ENCODE measurements around the gene RPGRIP1L.

Gene RPGRIP1L

DNA sequence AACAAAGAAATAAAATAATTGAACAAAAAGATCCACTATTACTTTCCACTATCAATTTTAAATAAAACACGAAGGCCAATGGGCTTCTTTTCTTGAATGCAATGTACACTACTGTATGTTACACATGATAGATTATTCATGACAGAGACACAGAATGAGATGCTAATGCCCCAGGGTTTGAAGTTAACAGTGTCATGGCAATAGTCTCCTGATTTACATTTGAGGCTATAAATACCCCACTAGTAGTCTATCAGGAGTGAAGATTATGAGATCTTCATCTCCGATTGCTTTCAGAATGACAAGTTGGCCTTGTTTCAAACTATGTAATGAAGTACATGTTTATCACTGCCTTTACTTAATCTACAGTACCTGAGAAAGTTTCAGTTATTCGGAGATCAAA is 84.4 kb downstream of the RPGRIP1L start:
- DNase-seq (ENCODE audit: low read depth): no peak

GRCh38 chr16:53614346-53614745 is 89.3 kb downstream of the RPGRIP1L start:
- DNase-seq (ENCODE audit: low read depth): no peak
- H3K4me3 ChIP-seq (ENCODE audit: low read depth, low read length): no peak overlapping the region

More for the DNA sequence above, 84.4 kb downstream of the RPGRIP1L start:
- H3K4me3 ChIP-seq (ENCODE audit: low read depth, low read length): no peak overlapping the region

GRCh38 chr16:53612003-53612402 is 91.7 kb downstream of the RPGRIP1L start:
- no peak overlapping the region for H3K4me3 ChIP-seq (ENCODE audit: low read depth, low read length)
- no peak for DNase-seq (ENCODE audit: low read depth)

- no peak for DNase-seq (ENCODE audit: low read depth)
- no peak overlapping the region for H3K4me3 ChIP-seq (ENCODE audit: low read depth, low read length)
Observed at GRCh38 chr16:53611179-53611696, 92.4 kb downstream of the RPGRIP1L start.

- DNase-seq (ENCODE audit: low read depth): no peak
- H3K4me3 ChIP-seq (ENCODE audit: low read depth, low read length): no peak overlapping the region
Observed at GRCh38 chr16:53609536-53609935, 94.1 kb downstream of the RPGRIP1L start.

DNA sequence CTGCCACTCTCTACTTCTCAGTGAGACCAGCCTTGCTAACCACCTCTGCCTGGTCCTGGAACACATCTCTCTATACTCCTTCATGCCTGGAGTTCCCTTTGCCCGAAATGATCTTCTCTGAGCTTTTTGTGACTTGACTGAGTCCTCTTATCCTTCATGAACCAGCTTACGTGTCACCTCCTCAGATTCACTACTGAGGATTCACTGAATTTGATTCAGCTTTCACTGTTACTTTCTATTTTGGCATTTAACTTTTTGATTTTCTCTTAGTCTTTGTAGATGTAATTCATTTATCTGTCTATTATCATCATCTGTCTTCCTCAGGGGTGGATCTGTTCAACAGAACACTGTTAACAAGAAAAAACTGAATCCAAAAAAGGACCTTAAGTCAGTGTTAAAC is 95.6 kb downstream of the RPGRIP1L start:
- H3K4me3 ChIP-seq (ENCODE audit: low read depth, low read length): no peak overlapping the region
- DNase-seq (ENCODE audit: low read depth): no peak

- DNase-seq (ENCODE audit: low read depth): no peak
- no peak overlapping the region for H3K4me3 ChIP-seq (ENCODE audit: low read depth, low read length)
Observed at GRCh38 chr16:53605831-53606400, 97.7 kb downstream of the RPGRIP1L start.

DNA sequence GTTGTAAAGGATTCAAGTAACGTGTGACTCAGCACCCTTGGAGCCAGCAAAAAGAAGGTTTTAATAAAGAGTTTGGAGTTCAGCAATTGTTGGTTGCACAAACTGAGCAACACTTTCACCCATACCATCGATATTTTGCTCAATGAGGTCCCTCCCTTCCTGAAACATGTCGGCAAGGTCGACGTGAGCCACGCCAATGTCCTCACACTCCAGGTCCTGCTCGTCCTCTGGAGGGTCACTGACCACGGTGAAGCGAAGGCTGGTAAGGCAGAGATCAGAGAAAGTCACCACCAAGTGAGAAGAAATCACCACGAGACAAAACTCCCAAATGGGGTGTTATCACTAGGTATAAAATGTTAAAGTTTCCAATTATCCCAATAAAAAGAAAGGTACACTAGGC is 98.3 kb downstream of the RPGRIP1L start:
- no peak for DNase-seq (ENCODE audit: low read depth)
- no peak overlapping the region for H3K4me3 ChIP-seq (ENCODE audit: low read depth, low read length)

GRCh38 chr16:53601961-53602360 is 101.7 kb downstream of the RPGRIP1L start:
- no peak for DNase-seq (ENCODE audit: low read depth)
- H3K4me3 ChIP-seq (ENCODE audit: low read depth, low read length): no peak overlapping the region

- DNase-seq (ENCODE audit: low read depth): no peak
- H3K4me3 ChIP-seq (ENCODE audit: low read depth, low read length): no peak overlapping the region
Observed at GRCh38 chr16:53600616-53601015, 103.0 kb downstream of the RPGRIP1L start.

- no peak overlapping the region for H3K4me3 ChIP-seq (ENCODE audit: low read depth, low read length)
- no peak for DNase-seq (ENCODE audit: low read depth)
Observed at GRCh38 chr16:53600126-53600525, 103.5 kb downstream of the RPGRIP1L start.

- DNase-seq (ENCODE audit: low read depth): no peak
- H3K4me3 ChIP-seq (ENCODE audit: low read depth, low read length): no peak overlapping the region
Observed at GRCh38 chr16:53599548-53599947, 104.1 kb downstream of the RPGRIP1L start.

DNA sequence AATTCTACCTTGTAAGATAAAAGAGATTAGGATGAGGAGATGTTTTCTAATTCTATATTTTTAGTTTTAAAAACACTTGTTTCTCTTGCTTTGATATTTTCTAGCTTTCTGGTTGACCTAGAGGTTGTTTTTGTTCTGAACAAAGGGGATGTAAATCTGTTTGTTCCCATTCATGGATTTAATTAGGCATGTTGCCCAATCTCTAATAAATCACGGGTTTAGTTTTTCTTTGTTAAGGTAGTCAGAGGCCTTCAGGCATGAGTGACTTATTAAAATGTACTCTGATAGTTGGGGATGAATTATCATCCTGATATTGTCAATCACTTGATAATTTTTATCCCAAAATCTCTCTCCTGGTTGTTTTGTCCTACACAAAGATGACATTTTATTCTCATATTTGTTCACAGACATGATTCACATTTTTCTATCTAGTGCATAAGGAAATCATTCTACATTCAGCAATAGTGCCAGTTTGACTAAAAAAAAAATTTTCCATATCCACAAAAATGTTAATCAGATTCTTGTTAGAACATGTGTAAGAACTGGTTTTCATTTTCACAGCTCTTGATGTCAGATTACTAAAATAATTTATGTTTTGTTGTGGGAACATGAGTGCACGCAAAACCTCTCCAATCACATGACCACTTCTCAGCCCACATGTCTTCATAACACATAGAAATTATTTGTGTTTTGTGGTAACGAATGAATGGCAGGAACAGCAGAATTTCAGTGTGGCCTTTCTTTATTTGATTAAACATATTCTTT is 105.0 kb downstream of the RPGRIP1L start:
- no peak for DNase-seq (ENCODE audit: low read depth)

GRCh38 chr16:53597776-53598175 is 105.9 kb downstream of the RPGRIP1L start:
- H3K4me3 ChIP-seq (ENCODE audit: low read depth, low read length): no peak overlapping the region
- DNase-seq (ENCODE audit: low read depth): no peak

More for the DNA sequence above, 105.0 kb downstream of the RPGRIP1L start:
- no peak overlapping the region for H3K4me3 ChIP-seq (ENCODE audit: low read depth, low read length)

- no peak overlapping the region for H3K4me3 ChIP-seq (ENCODE audit: low read depth, low read length)
- no peak for DNase-seq (ENCODE audit: low read depth)
Observed at GRCh38 chr16:53588081-53588648, 115.5 kb downstream of the RPGRIP1L start.

GRCh38 chr16:53583401-53583800 is 120.3 kb downstream of the RPGRIP1L start:
- no peak overlapping the region for H3K4me3 ChIP-seq (ENCODE audit: low read depth, low read length)
- DNase-seq (ENCODE audit: low read depth): no peak

GRCh38 chr16:53581784-53582183 is 121.9 kb downstream of the RPGRIP1L start:
- H3K4me3 ChIP-seq (ENCODE audit: low read depth, low read length): no peak overlapping the region
- DNase-seq (ENCODE audit: low read depth): no peak

GRCh38 chr16:53580038-53580802 is 123.4 kb downstream of the RPGRIP1L start:
- no peak overlapping the region for H3K4me3 ChIP-seq (ENCODE audit: low read depth, low read length)
- no peak for DNase-seq (ENCODE audit: low read depth)

GRCh38 chr16:53576904-53577303 is 126.8 kb downstream of the RPGRIP1L start:
- no peak for DNase-seq (ENCODE audit: low read depth)
- H3K4me3 ChIP-seq (ENCODE audit: low read depth, low read length): no peak overlapping the region

DNA sequence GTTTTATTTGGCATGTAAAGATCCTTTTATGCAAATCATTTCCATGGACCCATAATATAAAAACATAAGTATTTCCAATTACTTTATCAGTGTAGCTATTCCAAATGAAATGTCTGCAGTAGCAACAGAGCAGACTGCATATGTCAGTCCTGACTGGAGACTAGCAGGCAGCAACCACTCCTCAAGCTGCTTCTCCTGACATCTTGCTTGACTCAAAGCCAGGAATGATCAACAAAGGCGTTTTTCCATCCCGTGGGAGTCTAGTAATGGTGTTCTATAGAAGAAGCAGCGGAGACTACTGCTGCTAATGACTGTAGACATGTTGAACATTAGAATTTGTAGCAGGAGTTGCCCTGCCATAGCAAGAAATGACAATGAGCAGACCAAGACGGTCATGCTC is 127.4 kb downstream of the RPGRIP1L start:
- no peak overlapping the region for H3K4me3 ChIP-seq (ENCODE audit: low read depth, low read length)
- no peak for DNase-seq (ENCODE audit: low read depth)

Measured in skeletal muscle cell (primary cell).